ENCODE data around the gene SLC7A1. TPM values are rescaled to one million over a fixed set of nuclear protein-coding genes. Genes with fewer than 3 reads are reported as not detected.

The SLC7A1 gene
- total RNA-seq, 1 donor from 2014 or later: 10.3 TPM

- intact Hi-C loops (cut with micrococcal nuclease): no loop called here
- H3K27ac ChIP-seq (replicated peaks): no peak overlapping the region
- TF ChIP-seq CTCF (IDR thresholded peaks at IDR 0.05; ENCODE audit: borderline replicate concordance): no peak
- DNase-seq: no peak
- H3K36me3 ChIP-seq: peaks cover 9% of the 10 kb centered on the region
- H3K4me3 ChIP-seq: no peak overlapping the region
- no peaks in the 10 kb centered on the region for H3K27me3 ChIP-seq (ENCODE audit: low read depth)
- H3K4me1 ChIP-seq: peaks cover 17% of the 10 kb centered on the region
- no peaks in the 10 kb centered on the region for H3K9me3 ChIP-seq (replicated peaks)
These were observed 57.5 kb downstream of the SLC7A1 start for GRCh38 chr13:29537736-29538651.

GRCh38 chr13:29536853-29537252 lies 58.6 kb downstream of the SLC7A1 start:
- DNase-seq: no peak
- TF ChIP-seq CTCF (IDR thresholded peaks at IDR 0.05; ENCODE audit: borderline replicate concordance): no peak
- no peaks in the 10 kb centered on the region for H3K9me3 ChIP-seq (replicated peaks)

GRCh38 chr13:29535663-29536655 lies 59.5 kb downstream of the SLC7A1 start:
- Histone ChIP-seq H3K27me3 (ENCODE audit: low read depth) (no peaks in the 10 kb centered on the region), H3K27ac (replicated peaks) (no peak overlapping the region), H3K9me3 (replicated peaks) (no peaks in the 10 kb centered on the region), H3K36me3 (peaks cover 17% of the 10 kb centered on the region), H3K4me1 (peaks cover 17% of the 10 kb centered on the region), H3K4me3 (no peak overlapping the region)
- DNase-seq: no peak
- no peak for TF ChIP-seq CTCF (IDR thresholded peaks at IDR 0.05; ENCODE audit: borderline replicate concordance)
- intact Hi-C loops (cut with micrococcal nuclease): no loop called here

More at GRCh38 chr13:29536853-29537252, 58.6 kb downstream of the SLC7A1 start:
- H3K4me1 ChIP-seq: peaks cover 17% of the 10 kb centered on the region
- H3K27ac ChIP-seq (replicated peaks): no peak overlapping the region
- intact Hi-C loops (cut with micrococcal nuclease): no loop called here
- H3K27me3 ChIP-seq (ENCODE audit: low read depth): no peaks in the 10 kb centered on the region
- no peak overlapping the region for H3K4me3 ChIP-seq
- H3K36me3 ChIP-seq: peaks cover 16% of the 10 kb centered on the region

- no peak for TF ChIP-seq CTCF (IDR thresholded peaks at IDR 0.05; ENCODE audit: borderline replicate concordance)
- Histone ChIP-seq H3K9me3 (replicated peaks) (no peaks in the 10 kb centered on the region), H3K36me3 (peaks cover 26% of the 10 kb centered on the region), H3K4me3 (no peak overlapping the region), H3K4me1 (peaks cover 4% of the 10 kb centered on the region), H3K27me3 (ENCODE audit: low read depth) (no peaks in the 10 kb centered on the region), H3K27ac (replicated peaks) (no peak overlapping the region)
- intact Hi-C loops (cut with micrococcal nuclease): no loop called here
- DNase-seq: no peak
These were observed 61.4 kb downstream of the SLC7A1 start for GRCh38 chr13:29534083-29534482.

- DNase-seq: no peak
- Histone ChIP-seq H3K4me1 (no peaks in the 10 kb centered on the region), H3K9me3 (replicated peaks) (no peaks in the 10 kb centered on the region), H3K27ac (replicated peaks) (no peak overlapping the region), H3K27me3 (ENCODE audit: low read depth) (no peaks in the 10 kb centered on the region), H3K36me3 (peaks cover 32% of the 10 kb centered on the region), H3K4me3 (no peak overlapping the region)
- intact Hi-C loops (cut with micrococcal nuclease): no loop called here
- TF ChIP-seq CTCF (IDR thresholded peaks at IDR 0.05; ENCODE audit: borderline replicate concordance): no peak
These were observed 62.7 kb downstream of the SLC7A1 start for GRCh38 chr13:29532821-29533220.

All from left ventricle myocardium inferior (tissue), 1 donor.